GM21360 (cell line): ENCODE results near the gene BIRC2.

Experiments
- ATAC-seq: cut with Tn5 transposase; IDR thresholded peaks from one replicate; pipeline ENCODE4 v1.9.1; 2021; ENCODE audit warnings: mild to moderate bottlenecking, moderate library complexity; ENCODE audit not compliant: unreplicated experiment

The BIRC2 gene

DNA sequence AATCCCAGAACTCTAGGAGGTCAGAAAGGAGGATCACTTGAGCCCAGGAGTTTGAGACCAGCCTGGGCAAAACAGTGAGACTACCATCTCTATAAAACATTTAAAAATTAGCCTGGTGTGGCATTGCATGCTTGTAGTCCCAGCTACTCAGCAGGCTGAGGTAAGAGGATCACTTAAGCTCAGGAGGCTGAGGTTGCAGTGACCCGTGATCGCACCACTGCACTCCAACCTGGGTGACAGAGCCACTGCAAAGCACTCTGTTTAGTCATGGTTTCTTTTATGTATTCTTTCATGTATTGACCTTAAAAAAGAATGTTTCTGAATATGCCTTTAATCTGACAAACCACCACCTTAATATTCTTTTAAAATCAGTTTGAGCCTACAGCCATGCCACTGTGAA lies 52.2 kb downstream of the BIRC2 start:
- peak; percentile 53 for ATAC-seq

DNA sequence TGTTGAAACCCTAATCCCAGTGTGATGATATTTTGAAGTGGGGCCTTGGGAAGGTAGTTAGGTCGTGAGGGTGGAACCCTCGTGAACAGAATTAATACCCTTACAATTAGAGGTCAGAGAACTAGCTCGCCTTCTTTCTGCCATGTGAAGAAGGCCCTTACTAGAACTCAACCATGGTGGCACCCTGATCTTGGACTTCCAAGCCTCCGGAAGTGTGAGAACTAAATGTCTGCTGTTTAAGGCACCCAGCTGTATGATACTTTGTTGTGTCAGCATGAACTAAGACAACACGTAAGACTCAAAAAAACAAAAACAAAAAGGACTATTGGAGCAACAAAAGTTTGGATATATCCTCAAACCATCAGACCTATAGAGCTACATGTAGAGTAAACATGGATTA lies 53.6 kb downstream of the BIRC2 start:
- ATAC-seq: no peak

DNA sequence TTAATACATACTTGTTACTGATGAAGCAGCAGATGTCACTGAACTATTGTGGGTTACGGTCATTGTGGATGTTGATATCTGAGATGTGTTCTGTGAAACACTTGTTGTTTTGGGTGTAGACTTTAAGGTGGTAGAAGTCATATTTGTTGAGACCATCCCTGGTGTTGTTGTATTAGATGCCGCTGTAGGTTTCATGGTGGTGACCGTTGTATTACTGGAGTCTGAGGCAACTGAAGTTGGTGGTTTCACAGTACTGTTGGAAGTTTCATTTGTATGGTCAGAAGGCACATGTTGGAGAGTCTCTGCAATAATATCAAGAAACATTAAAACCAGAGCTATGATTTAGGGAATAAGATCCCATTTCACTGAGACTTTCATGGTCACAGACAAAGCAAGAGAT lies 54.9 kb downstream of the BIRC2 start:
- no peak for ATAC-seq

DNA sequence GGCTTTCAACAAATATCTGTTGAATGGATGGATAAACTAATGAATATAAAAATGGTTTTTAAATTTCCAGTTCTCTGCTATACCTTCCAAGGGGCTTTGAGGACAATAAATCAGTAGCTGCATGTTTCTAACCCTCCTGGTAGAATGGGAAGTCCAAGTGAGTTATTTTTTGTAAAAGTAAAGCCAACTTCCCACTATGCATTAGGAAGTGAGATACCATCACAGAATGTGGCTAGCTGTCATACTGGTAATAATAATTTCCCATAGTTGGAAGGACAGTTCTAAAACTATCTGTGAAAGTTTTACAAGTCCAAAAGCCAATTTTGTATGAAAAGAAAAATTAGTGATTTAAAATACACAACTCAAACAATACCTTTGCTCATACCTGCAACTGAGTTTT lies 55.5 kb downstream of the BIRC2 start:
- no peak for ATAC-seq

DNA sequence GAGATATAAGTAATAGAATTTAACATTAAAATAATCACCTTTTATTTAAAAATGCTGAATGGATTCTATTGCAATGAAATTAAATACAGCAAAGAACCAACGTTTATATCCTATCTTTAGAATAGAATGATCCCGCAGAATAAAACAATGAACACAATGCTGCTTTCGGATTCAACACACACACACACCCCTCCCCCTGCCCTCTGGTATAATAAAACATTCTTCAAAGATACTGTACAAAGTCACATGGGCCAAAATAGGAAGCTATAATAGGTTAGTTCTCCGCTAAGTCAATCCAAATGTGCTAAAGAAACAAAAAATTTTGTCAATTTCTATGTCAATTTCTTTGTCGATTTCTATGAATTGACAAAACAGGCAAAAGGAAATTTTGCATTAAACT lies 58.5 kb downstream of the BIRC2 start:
- ATAC-seq: no peak

DNA sequence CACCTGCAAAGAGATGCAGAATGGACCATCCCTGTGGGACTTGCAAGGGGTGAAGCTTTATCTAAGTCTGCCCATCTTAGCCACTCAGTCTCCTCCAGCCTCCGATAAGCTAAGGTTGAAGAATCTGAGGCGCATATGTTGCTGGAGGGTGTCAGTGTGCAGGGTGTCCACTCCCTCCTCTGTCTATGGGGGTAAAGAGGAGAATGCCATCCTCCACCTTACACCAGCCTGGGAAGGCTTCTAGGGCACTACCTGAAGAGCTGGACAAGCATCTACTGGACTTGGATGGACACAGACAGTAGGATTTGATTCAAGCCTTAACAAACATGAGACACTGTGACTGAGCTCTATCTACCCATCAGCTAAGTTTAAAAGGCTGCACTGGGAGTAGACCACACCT lies 59.1 kb downstream of the BIRC2 start:
- no peak for ATAC-seq

DNA sequence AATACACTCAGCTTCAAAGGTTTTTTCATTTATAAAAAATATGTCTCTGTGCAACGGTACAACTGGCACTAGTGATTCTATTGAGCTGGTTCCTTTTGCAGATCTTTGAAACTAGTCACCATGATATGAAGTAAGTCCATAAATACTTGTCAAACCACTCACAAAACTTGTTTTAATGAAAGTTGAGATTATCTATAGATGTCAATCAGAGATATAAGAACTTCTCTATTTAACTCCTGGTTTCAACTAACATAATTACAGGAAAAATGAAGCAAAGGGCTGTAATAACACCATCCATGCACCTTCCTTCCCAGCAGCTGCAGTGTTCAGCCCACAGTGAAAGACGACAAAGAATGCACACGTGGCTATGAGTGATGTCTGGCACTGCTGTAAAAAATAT lies 60.9 kb downstream of the BIRC2 start:
- ATAC-seq: no peak

DNA sequence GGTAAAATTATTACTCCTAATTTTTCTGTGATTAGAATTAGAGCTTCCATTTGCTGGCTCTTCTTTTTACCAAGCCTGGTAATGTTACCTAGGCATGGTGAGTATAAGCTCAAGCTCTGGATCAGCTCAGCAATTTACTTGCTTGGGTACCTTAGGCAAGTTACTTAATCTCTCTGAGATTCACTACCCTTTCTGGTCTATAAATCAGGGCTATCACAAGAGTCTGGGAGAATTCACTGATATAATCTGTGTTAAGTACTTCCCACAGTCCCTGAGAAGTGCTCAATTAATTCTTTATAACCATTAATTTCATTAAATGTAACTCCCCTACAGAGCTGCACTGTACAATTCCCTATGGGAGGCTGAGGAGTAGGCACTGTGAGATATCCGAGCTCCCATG lies 61.3 kb downstream of the BIRC2 start:
- no peak for ATAC-seq

DNA sequence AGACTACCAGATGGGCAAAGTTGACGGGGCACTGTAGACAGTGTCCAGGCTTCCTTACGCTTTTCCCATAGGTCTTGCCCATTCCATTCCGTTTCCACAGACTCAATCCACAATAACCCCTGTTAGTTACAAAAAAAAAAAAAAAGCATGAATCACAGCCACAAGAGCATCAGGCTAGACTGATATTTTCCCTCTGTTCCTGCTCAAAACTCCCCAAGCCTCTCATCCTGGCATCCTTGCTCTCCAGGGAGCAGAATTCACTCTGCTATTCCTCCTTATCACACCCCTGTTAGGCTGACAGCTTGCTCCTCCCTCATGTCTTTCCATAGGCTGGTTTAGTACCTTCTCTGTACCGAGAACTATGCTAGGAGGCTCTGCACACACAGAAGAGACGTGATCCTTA lies 63.4 kb downstream of the BIRC2 start:
- ATAC-seq: no peak

DNA sequence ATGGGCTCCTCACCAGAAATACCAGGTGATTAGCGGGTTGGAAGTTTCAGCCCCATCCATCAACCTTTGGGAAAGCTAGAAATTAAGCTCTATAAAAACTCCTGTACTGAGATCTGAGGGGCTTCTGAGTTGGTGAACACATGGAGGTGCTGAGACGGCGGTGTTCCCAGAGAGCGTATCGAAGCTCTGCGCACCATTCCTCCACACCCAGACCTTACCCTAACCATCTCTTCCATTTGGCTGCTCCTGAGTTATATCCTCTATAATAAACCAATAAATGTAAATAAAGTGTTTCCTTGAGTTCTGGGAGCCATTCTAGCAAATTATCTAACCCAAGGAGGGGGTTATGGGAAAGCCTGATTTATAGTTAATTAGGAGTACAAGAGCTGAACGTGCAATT lies 64.1 kb downstream of the BIRC2 start:
- ATAC-seq: no peak

DNA sequence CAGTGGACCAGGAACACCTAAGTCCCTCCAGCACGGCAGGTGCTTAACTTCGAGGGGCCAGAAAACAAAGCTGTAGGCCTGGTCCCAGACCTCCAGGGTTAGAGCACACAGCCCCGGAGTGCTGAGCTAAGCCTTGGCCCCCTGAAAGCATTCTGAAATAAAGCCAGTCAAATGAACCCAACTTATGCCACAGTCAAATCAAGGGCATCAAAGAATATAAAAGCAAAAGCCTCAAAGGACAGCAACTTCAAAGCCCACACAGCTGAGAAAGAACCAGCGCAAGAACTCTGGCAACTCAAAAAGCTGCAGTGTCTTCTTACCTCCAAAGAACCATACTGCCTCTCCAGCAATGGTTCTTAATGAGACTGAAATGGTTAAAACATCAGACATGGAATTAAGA lies 66.5 kb downstream of the BIRC2 start:
- ATAC-seq: no peak

DNA sequence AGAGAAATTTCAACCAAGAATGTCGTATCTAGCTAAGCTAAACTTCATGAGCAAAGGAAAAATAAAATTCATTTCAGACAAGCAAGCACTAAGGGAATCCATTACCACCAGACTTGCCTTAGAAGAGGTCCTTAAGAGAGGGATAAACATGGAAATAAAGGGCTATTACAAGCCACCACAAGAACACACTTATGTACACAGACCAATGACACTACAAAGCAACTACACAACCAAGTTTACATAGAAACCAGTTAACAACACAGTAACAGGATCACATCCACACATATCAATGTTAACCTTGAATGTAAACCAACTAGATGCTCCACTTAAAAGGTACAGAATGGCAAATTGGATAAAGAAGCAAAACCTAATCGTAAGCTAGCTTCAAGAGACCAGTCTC lies 67.5 kb downstream of the BIRC2 start:
- no peak for ATAC-seq

DNA sequence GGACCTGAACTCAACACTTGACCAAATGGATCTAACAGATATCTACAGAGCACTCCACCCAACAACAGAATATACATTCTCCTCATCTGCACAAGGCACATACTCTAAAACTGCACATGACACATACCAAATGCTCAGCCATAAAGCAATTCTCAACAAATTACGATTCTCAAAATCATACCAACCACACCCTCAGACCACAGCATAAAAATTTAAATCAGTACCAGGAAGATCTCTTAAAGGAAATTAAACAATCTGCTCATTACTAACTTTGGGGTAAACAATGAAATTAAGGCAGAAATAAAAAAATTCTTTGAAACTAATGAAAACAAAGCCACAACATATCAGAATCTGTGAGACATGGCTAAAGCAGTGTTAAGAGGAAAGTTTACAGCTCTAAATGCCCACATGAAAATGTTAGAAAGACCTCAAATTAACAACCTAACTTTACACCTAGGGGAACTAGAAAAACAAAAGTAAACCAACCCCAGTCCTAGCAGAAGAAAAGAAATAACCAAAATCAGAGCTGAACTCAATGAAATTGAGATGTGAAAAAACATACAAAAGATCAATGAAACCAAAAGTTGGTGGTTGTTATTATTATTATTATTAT lies 68.4 kb downstream of the BIRC2 start:
- no peak for ATAC-seq

DNA sequence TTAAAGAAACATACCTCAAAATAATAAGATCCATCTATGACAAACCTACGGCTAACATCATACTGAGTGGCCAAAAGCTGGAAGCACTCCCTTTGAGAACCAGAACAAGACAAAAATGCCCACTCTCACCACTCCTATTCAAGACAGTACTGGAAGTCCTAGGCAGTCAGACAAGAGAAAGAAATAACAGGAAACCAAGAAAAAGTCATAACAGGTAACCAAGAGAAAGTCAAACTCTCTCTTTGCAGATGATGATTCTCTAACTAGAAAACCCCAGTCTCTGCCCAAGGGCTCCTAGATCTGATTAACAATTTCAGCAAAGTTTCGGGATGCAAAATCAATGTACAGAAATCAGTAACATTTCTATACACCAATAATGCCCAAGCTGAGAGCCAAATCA lies 70.0 kb downstream of the BIRC2 start:
- no peak for ATAC-seq

DNA sequence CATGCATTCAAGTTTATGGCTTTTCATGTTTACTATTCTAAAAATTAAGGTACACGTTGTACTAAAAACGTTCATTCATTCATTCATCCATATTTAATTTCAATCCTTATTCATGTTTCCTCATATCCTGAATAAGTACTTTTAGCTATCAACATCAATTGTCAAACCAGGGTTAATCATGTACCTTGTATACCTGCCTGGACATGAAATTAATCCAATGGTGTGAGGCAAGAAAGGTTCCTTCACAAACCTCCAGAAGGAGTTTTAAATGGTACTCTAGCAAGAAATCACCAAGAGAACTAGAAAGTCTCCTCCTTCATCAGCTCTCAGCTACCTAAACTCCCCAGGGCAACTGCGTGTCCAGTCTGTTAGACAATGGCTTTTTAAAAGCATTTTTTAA lies 72.2 kb downstream of the BIRC2 start:
- ATAC-seq: no peak

DNA sequence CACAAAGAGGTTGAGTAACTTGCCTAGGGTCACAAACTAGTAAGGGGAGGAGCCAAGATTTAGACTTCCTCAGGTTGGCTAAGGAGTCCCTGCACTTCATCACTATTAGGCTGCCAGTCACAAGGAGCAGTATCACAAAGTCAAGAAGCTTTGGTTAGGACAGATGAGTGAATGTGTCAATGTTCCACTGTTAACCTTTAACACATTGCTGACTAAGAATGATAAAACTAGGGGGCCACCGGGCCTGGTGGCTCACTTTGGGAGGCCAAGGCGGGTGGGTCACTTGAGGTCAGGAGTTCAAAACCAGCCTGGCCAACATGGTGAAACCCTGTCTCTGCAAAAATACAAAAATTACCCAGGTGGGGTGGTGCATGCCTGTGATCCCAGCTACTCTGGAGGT lies 73.5 kb downstream of the BIRC2 start:
- no peak for ATAC-seq

DNA sequence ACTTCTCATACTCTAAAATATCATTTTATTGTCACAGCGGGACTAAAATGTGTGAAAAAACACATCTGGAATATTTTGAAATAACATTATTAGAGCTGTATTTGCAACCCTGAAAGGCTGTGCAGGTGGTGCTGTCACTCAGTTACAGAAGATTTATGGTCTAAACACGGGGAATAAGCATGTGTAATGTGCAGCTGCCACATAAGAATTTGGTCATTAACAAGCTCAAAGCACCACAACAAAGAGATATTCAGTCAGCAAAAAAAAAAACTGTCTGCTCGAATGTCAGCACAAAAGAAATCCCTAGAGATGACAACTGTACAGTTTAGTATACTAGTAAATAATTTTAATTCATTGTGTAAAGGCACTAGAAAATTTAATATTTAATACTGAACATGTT lies 74.2 kb downstream of the BIRC2 start:
- no peak for ATAC-seq

DNA sequence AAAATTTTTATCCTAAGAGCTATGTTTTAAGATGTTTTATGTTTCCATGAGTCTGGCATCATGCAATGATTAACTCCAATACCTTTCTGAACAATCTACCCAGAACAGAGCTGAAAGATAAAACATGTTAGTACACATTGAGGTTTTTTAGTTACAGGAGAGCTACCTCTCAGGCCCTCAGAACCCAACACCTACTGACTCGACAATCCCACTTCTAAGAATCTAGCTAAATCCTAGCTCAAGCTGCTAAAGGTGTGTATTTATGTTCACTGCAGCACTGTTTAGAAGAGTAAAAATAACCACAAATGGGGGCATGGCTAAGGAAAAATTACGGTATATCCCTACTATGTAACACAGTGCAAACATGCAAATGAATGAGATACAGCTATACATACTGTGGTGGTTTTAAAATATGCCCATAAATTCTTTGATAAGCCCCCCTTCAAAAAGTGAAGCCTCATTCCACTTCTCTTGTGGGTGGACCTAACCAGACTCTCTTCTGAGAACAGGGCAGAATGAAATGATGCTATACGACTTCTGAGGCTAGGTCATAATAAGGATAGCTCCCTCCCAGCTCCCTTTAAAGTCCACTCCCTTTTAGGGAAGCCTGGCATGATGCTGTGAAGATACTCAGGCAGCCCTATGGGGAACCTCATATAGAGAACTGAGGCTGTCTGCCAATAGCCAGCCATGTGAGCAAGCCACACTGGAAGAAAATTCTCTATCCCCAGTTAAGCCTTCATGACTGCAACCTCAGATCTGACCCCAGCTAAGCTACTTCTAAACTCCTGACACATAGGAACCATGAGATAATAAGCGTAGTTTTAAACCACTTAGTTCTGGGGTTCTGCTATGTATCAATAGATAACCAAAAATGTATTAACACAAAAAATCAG lies 76.1 kb downstream of the BIRC2 start:
- ATAC-seq: no peak

DNA sequence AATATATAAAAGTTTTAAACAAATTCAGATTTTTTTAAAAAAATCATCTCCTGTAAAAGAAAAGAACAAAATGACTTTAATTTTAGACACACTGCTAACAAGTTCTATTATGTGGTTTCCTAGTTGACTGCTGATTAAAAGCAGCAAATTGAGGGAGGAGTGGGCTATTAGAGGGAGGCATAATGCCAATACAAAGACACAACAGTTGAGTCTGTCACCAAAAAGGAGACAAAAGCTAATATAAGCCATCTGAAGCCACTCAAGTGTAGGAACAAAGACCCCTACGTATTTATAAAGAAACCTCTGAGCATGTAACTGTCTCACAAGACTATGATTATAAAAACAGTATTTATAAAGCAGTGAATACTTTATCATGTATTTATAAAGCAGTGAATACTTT lies 76.9 kb downstream of the BIRC2 start:
- ATAC-seq: no peak

DNA sequence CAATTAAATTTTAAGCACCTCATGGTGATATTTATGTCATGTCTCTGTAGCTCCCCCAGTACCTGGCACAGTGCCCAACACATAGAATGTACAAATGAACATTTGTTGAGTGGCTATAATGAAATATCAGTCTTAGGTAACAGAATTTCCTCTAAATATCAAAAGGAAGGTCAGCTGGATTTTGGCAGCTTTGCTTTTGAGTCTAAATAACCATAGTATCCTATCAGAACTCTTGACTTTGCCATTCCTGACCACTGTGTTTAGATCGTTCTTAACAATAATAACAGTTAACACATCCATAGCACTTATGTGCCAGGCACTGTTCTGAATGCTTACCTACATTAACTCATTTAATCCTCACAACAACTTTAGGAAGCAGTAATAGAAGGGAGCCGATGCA lies 79.0 kb downstream of the BIRC2 start:
- ATAC-seq: no peak

DNA sequence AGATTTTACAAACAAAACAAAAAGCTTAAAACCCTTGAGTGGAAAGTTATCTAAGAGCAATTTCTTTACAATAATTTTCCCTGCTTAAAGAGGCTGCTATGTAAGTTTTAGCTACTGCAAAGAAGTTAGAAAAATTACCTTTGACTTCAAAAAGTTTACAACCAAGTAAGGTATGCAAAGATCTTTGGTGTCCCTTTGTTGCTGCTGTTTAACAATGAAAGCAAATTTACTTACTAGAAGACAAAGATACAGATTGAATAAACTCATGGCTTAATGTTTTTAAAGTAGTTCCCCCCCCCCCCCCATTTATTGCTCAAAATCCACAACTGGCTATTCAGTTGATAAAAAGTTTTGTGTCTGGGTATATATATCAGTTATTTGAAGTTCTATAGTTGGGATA lies 79.6 kb downstream of the BIRC2 start:
- ATAC-seq: no peak

DNA sequence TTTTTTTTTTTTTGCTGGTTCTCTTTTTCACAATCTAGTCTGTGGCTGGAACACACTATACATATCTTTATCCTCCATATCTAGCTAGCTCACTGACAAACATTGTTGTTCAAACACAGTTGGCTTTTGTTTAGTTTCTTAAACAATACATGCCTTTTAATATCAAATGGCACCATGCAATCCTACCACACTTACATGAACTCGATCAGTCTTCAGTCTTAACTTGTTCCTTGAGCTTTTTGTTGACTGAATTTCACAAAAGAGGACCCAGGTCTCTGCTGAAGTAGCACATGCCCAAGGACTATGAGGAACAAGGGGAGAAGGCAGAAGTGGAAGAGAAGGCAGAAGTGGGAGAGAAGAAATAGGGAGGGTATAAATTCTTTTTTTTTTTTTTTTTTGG lies 80.1 kb downstream of the BIRC2 start:
- no peak for ATAC-seq
